Measurements from ENCODE around the gene CENPB.

CENPB gene

DNA sequence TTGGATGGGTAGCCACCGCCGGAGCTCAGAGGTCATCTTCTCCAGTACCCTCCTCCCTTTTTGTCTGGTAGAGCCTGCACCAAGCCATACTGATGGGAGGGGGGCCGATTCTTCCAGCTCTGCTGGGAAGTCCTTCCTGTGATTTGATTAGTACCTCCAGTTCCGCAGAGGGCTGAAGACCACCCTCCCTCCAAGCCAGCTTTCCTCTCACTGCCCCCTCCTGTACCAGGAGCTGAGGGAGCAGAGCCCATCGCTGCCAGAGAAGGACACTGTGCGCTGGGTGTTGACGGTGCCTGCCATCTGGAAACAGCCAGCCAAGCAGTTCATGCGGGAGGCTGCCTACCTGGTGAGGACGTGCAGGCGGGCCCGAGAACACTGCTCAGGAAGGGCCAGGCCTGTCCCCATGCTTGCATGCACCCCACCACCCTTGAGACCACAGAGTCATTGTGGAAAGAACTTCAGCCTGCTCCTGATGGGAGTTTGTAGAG lies 40.8 kb downstream of the CENPB start:
- DNase-seq, result no peak

DNA sequence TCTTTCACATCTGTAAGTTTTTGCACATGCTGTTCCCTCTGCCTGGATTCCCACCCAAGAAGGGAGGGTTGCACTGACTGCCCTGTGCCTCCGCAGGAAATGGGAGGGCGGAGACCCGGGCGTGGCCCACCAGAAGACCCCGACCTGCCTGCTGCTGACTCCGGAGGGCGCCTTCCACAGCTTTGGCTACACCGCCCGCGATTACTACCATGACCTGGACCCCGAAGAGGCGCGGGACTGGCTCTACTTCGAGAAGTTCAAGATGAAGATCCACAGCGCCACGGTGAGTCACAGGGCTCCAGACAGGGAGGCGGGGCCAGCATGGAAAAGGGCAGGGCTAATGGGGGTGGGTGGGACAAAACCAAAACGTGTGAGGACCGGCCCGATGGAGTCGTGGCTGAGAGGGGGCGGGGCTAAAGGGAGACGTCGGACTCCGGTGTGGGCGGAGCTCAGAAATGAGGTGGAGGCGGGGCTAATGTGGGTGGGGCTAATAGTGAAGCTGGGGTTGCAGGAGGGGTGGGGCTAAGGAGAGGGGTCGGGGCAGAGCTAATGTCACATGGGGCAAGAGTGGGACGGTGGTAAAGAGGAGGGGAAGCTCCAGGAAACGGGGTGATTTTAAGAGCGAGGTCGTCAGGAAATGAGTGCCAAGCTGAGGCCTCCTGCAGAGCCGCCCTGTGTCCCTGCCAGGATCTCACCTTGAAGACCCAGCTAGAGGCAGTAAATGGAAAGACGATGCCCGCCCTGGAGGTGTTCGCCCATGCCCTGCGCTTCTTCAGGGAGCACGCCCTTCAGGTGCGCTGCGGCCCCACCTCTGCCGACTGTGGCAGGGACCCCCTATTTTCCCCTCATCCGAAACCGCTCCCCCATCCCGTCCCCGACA lies 41.5 kb downstream of the CENPB start:
- DNase-seq, result peak; percentile 83 to 87

DNA sequence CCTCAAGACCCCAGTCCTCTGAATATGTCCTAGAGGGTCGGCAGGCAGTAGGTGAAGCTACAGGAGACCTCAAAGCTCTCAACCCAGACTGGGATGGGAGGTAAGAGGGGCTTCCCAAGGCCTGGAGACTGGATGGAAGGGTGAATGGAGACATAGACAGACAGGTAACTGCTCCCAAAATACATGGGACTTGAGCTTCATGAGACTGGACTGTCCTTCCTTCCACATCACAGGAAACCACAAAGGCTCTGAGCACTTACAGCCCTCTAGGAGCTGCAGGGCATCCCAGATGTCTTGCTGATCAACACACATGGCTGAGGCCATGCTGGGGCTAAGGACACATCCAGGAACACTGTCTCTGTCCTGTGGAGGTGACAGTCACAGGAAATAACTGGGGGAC lies 42.5 kb downstream of the CENPB start:
- DNase-seq, result no peak

DNA sequence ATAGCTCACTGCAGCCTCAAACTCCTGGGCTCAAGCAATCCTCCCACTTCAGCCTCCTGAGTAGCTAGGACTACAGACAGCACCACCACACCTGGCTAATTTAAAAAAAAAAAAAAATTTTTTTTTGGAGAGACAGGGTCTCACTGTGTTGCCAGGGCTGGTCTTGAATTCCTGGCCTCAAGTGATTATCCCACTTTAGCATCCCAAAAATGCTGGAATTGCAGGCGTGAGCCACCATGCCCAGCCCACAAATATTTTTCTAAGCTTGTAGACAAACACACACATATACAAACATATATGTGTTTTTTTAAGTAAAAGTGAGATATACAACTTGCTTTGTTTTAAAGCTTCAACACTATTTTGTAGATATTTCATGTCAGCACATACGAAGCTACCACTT lies 43.3 kb downstream of the CENPB start:
- no peak for DNase-seq

DNA sequence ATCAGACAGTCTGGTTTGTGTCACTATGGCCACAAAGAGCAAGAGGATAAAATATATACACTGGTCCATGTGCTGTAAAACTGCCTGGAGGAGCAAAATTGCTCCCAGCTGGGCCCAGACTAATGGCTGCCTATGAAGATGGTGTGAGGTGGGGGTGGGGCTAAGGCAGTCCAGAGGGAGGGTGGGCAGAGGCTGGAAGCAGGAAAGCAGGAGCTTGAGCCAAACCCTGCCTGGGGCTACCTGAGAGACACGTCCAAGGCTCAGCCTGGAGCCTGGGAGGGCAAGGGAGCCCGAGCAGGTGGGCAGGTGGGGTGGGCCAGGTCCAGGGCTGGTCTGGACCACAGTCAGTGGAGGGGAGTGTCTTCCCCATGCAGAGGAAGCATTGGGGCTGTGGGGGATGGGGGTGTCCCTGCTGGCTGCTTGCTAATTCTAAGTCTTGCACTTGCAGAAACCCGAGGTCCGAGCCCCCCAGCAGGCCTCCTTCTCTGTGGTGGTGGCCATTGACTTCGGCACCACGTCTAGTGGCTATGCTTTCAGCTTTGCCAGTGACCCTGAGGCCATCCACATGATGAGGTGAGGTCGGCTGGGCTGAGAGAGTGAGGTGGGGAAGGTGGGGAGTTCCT lies 44.6 kb downstream of the CENPB start:
- DNase-seq, result no peak

DNA sequence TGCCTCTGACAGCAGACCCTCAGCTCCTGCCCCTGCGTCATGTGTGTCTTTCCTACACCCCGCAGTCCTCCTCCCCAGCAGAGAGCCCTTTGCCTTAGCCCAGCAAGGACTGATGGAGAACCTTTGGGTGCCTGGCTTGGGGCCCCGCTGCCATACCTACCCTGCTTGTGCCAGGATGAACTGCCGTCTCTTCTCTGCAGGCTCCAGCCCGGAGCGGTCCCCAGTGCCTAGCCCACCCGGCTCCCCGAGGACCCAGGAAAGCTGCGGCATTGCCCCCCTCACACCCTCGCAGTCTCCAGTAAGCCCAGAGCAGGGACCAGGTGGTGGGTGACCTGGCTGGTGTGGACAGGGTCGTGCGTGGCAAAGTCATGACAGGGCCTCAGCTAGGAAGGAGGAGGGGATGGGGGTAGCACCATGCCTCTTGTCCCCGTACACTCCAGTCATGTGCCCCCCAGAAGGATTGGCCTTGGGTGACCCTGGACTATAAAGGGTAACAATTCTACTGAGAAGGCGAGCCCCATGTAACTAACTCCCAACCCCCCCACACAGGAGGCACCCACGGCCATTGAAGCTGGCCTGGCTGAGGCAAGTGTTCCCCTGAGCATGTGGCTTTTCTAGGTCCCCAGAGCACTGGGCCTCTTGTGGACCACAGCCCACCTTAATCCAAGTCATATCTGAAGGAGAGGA lies 45.8 kb downstream of the CENPB start:
- DNase-seq, result no peak

DNA sequence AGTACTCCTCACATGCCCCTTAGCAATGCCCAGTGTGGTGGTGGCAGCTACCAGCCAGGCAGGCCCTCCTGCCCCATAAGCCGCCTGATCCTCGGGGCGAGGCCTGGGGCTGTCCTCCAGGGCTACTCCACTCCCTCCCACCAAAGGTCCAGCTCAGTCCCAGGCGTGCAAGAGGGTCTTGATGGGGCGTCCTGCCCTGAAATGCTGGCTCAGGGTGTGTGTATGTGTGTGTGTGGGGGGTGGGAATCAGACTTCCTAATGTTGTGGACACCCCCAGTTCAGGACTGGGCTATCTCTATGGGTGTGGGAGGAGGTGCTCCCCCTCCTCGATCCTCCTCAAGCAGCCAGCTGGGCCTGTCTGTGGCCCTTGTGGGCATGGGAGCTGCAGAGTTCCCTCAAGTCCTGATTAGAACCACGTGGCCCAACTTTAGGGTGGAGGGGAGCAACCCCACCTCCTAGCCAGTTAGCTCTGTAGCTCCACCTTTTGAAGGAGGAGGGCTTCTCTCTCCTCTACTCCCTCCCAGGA lies 46.6 kb downstream of the CENPB start:
- DNase-seq, result no peak

DNA sequence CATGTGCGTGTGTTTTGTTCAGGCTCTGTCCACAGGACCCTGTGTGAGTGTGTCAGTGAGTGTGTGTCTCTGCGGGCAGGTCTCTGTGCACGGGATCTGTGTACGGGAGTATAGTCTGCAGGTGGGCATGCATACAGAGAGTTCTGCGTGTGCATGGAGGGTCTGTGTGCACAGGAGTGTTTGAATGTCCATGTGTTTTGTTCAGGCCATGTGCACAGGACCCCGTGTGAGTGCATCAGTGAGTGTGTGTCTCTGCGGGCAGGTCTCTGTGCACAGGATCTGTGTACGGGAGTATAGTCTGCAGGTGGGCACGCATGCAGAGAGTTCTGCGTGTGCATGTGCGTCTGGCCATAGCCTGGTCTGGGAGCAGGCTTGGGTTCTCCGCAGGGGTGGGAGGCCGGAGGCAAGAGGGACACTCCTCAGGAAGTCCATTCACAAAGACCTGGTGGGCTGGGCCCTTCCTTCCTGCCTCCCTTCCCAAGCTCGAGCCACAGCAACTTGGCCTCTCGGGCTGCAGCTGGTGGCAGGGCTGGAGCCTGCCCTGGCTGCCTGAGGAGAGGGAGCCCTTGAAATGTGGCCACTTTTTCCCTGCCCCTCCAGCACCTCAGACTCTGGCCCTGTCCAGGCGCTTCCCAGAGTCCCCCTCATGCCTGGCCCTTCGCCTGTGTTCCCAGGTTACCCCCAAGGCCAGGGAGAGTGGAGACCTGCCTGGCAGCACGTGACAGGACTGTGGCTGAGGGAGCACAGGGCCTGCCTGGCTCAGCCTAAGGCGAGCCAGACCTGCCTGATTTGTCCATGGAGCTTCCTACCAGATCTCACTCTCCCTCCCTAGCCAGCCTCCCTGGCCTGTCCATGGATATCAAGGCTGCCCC lies 47.2 kb downstream of the CENPB start:
- DNase-seq, result no peak

DNA sequence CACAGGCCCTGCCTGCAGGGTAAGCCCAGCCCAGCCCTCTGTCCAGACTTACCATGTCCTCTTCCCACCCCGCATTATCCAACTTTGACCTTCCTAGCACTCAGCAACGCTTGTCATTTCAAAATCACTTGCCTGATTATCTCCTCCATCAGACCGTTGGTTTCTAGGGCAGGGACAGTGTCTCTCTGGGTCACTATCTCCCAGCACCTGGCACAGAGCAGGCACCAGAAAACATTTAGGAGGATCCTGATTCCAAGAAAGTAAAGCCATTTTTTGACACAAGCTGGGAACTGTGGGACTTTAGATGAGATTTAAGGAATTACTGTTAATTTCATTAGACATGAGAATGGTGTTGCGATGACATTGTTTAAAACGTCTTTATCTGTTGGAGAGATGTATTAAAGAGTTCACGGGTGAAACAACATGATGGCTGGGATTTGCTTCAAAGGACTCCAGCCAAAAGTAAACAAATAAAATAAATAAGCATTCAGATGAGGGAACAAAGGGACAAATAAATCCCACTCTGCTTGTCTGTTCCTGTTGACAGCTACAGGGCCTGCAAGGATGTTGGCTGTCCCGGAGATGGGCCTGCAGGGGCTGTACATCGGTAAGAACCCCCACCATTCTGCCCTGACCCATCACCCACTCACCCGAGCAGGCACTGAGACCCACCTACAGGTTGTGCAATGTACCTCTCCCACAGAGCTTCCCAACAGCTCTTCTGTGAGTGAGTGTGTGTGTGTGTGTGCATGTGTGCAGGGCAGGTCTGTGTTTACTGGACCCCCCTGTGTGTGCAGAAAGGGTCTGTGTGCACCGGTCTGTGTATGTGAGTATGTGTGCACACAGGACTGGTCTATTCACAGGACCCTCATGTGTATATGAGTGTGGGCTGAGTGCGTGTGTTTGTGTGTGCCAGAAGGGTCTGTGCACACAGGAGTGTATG lies 48.2 kb downstream of the CENPB start:
- DNase-seq, result no peak

DNA sequence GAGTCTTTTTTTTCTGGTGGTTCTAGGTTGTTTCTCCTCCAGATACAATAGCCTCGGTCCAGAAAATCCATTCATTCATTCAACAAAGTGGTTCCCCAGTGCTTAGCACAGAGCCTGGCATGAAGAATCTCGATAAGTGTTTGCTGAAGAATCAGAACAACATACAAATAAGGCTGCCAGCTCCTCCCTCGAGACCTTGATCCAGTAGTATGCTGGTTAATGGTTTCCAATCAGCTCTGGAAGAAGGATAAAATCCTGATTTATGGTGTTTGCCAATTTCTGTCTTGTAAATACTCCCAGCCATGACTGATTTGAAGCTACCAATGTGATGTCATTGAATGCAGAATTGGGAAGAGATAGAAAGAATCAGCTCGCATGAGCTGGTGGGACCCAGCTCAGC lies 50.8 kb downstream of the CENPB start:
- DNase-seq, result no peak

DNA sequence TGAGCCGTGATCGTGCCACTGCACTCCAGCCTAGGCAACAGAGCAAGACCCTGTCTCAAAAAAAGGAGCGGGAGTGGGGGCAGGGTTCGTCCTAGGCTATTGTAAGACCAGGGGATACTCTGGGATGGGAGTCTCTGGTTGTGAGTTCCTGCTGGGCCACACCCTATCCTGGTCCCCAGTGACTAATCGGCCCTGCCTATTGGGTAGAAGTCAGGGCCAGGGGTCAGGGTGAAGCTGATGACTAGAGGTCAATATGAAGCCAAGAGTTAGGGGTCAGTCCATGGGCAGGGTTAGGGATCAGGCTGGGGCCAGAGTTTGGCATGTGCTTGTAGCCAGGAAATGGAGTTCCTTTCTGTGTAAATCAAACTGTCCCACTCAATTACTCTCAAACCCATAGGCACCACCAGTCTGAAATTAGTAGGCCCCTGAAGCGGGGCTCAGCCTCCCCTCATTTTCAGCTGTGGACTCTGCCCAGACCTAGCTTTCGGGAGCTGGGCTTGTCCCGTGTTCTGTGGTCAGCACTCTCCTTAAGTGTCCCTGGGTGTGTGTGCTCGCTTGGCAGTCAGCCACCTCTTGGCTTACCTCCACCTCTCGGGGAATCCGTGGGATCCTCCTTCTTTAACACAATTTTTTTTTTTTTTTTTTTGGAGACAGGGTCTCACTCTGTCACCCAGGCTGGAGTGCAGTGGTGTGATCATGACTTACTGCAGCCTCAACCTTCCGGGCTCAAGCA lies 52.3 kb downstream of the CENPB start:
- DNase-seq, result no peak

Data from CD4-positive, alpha-beta T cell treated with Interleukin-1 beta for 1 hour (primary cell).